SU-DHL-6 (cell line): ENCODE results near the gene FANCI.

ENCODE experiments used
- CTCF ChIP-seq: fragments of 200-600 bp; sonication (generic); IDR thresholded peaks from one replicate; pipeline ENCODE4 v1.5.1; 2017; ENCODE audit warnings: antibody characterized with exemption, mild to moderate bottlenecking, low read length, moderate library complexity; ENCODE audit not compliant: insufficient read depth, poor library complexity, severe bottlenecking
- EZH2phosphoT487 ChIP-seq: fragments of 200-600 bp; sonication (generic), shearing (Covaris generic); conservative IDR thresholded peaks from 2 replicates; pipeline ENCODE4 v1.6.1; 2018; ENCODE audit warnings: mild to moderate bottlenecking, antibody characterized with exemption, low read length, moderate library complexity, mixed read lengths

- TF ChIP-seq CTCF (no peak), EZH2phosphoT487 (no peak)
Observed at GRCh38 chr15:89293012-89293411, 49.2 kb downstream of the FANCI start.
